HEK293T (cell line): ENCODE data around the gene NOB1.
A peak's percentile ranks its signal among the peaks of the same experiment; 100 is the strongest.

ENCODE experiments used
- FOXK2 ChIP-seq: fragments of 450-650 bp; IDR thresholded peaks from 2 replicates; pipeline ENCODE4 v1.6.1; 2016; ENCODE audit warnings: mild to moderate bottlenecking
- L3MBTL2 ChIP-seq: fragments of 450-650 bp; conservative IDR thresholded peaks from 2 replicates; pipeline ENCODE4 v1.6.1; 2016; ENCODE audit warnings: mild to moderate bottlenecking
- LEF1 ChIP-seq: fragments of 450-650 bp; IDR thresholded peaks from 2 replicates; pipeline ENCODE4 v1.6.1; 2017; ENCODE audit warnings: mild to moderate bottlenecking, borderline replicate concordance
- ZNF384 ChIP-seq: fragments of 450-650 bp; IDR thresholded peaks from 2 replicates; pipeline ENCODE4 v1.6.1; 2016

- TF ChIP-seq L3MBTL2 (peak; percentile 91), LEF1 (no peak), FOXK2 (no peak), ZNF384 (no peak)
These were observed 7.5 kb upstream of the NOB1 start, which contains the start of gene WWP2 for GRCh38 chr16:69761983-69762813.
